ENCODE measurements around the gene RGS4. TPM values are rescaled to one million over a fixed set of nuclear protein-coding genes. Genes with fewer than 3 reads are reported as not detected.

Gene RGS4
- total and polyA plus RNA-seq, 2 experiments from 2014 or later = 0.32 to 0.38 TPM

DNA sequence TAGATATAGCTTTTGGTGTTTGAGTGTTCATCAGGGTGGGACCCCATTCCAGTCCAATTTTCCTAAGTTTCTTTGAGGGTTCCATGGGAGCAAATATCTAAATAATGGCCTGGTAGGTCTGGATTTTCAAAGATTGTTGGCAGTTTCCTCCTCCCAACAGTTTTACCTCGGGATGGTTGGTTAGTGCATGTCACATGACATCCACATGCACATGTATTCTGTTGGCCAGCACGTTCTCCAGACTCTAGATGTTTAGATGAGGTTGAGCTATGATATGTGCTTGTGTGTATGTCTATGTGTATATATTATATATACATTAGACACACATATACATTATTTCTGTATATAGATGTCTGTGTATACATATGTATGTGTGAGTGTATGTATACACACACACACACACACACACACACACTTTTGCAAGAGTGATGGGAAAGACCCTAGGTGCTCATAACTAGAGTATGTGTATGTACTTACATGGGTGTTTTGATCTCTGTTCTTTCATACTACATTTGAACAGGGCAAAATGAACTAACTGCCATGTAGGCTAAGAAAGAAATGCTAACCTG lies 5.6 kb downstream of the RGS4 start (continued):
- TF ChIP-seq, protein P1, sequence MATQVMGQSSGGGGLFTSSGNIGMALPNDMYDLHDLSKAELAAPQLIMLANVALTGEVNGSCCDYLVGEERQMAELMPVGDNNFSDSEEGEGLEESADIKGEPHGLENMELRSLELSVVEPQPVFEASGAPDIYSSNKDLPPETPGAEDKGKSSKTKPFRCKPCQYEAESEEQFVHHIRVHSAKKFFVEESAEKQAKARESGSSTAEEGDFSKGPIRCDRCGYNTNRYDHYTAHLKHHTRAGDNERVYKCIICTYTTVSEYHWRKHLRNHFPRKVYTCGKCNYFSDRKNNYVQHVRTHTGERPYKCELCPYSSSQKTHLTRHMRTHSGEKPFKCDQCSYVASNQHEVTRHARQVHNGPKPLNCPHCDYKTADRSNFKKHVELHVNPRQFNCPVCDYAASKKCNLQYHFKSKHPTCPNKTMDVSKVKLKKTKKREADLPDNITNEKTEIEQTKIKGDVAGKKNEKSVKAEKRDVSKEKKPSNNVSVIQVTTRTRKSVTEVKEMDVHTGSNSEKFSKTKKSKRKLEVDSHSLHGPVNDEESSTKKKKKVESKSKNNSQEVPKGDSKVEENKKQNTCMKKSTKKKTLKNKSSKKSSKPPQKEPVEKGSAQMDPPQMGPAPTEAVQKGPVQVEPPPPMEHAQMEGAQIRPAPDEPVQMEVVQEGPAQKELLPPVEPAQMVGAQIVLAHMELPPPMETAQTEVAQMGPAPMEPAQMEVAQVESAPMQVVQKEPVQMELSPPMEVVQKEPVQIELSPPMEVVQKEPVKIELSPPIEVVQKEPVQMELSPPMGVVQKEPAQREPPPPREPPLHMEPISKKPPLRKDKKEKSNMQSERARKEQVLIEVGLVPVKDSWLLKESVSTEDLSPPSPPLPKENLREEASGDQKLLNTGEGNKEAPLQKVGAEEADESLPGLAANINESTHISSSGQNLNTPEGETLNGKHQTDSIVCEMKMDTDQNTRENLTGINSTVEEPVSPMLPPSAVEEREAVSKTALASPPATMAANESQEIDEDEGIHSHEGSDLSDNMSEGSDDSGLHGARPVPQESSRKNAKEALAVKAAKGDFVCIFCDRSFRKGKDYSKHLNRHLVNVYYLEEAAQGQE (IDR thresholded peaks at IDR 0.05; ENCODE audit: unreplicated experiment) = no peak
- TF ChIP-seq ZNF331 (CRISPR knock-in tag; IDR thresholded peaks at IDR 0.05; ENCODE audit: low read depth) = no peak
- TF ChIP-seq STAT1 (IDR thresholded peaks at IDR 0.05; ENCODE audit: unreplicated experiment) = no peak

DNA sequence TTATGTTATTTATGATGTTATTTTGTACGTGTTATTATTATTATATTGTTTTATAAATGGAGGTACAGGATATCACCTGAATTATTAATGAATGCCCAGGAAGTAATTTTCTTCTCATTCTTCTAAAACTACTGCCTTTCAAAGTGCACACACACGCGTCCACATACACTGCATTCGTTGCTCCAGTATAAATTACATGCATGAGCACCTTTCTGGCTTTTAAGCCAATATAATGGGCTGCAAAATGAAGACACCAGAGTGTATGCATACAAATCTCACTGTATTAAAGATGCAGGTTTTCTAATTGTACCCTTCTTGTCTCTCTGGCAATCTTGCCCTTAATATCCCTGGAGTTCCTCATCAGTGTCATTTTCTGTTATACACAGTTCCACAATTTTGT lies 6.9 kb downstream of the RGS4 start:
- H3K9me2 ChIP-seq (ENCODE audit: insufficient read depth) = no peaks in the 10 kb centered on the region
- H3K4me1 ChIP-seq (ENCODE audit: insufficient read depth) = no peaks in the 10 kb centered on the region; the same call in 1 of the 2 replicates
- no peak for TF ChIP-seq ZNF114 (CRISPR knock-in tag; IDR thresholded peaks at IDR 0.05)
- no peak for TF ChIP-seq EZH2 (IDR thresholded peaks at IDR 0.05; ENCODE audit: low read depth, unreplicated experiment)
- TF ChIP-seq ZNF331 (CRISPR knock-in tag; IDR thresholded peaks at IDR 0.05; ENCODE audit: low read depth) = no peak
- TF ChIP-seq JUNB (IDR thresholded peaks at IDR 0.05; ENCODE audit: unreplicated experiment) = no peak
- TF ChIP-seq, protein P2, sequence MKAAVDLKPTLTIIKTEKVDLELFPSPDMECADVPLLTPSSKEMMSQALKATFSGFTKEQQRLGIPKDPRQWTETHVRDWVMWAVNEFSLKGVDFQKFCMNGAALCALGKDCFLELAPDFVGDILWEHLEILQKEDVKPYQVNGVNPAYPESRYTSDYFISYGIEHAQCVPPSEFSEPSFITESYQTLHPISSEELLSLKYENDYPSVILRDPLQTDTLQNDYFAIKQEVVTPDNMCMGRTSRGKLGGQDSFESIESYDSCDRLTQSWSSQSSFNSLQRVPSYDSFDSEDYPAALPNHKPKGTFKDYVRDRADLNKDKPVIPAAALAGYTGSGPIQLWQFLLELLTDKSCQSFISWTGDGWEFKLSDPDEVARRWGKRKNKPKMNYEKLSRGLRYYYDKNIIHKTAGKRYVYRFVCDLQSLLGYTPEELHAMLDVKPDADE (IDR thresholded peaks at IDR 0.05) = no peak
- TF ChIP-seq, protein P3, sequence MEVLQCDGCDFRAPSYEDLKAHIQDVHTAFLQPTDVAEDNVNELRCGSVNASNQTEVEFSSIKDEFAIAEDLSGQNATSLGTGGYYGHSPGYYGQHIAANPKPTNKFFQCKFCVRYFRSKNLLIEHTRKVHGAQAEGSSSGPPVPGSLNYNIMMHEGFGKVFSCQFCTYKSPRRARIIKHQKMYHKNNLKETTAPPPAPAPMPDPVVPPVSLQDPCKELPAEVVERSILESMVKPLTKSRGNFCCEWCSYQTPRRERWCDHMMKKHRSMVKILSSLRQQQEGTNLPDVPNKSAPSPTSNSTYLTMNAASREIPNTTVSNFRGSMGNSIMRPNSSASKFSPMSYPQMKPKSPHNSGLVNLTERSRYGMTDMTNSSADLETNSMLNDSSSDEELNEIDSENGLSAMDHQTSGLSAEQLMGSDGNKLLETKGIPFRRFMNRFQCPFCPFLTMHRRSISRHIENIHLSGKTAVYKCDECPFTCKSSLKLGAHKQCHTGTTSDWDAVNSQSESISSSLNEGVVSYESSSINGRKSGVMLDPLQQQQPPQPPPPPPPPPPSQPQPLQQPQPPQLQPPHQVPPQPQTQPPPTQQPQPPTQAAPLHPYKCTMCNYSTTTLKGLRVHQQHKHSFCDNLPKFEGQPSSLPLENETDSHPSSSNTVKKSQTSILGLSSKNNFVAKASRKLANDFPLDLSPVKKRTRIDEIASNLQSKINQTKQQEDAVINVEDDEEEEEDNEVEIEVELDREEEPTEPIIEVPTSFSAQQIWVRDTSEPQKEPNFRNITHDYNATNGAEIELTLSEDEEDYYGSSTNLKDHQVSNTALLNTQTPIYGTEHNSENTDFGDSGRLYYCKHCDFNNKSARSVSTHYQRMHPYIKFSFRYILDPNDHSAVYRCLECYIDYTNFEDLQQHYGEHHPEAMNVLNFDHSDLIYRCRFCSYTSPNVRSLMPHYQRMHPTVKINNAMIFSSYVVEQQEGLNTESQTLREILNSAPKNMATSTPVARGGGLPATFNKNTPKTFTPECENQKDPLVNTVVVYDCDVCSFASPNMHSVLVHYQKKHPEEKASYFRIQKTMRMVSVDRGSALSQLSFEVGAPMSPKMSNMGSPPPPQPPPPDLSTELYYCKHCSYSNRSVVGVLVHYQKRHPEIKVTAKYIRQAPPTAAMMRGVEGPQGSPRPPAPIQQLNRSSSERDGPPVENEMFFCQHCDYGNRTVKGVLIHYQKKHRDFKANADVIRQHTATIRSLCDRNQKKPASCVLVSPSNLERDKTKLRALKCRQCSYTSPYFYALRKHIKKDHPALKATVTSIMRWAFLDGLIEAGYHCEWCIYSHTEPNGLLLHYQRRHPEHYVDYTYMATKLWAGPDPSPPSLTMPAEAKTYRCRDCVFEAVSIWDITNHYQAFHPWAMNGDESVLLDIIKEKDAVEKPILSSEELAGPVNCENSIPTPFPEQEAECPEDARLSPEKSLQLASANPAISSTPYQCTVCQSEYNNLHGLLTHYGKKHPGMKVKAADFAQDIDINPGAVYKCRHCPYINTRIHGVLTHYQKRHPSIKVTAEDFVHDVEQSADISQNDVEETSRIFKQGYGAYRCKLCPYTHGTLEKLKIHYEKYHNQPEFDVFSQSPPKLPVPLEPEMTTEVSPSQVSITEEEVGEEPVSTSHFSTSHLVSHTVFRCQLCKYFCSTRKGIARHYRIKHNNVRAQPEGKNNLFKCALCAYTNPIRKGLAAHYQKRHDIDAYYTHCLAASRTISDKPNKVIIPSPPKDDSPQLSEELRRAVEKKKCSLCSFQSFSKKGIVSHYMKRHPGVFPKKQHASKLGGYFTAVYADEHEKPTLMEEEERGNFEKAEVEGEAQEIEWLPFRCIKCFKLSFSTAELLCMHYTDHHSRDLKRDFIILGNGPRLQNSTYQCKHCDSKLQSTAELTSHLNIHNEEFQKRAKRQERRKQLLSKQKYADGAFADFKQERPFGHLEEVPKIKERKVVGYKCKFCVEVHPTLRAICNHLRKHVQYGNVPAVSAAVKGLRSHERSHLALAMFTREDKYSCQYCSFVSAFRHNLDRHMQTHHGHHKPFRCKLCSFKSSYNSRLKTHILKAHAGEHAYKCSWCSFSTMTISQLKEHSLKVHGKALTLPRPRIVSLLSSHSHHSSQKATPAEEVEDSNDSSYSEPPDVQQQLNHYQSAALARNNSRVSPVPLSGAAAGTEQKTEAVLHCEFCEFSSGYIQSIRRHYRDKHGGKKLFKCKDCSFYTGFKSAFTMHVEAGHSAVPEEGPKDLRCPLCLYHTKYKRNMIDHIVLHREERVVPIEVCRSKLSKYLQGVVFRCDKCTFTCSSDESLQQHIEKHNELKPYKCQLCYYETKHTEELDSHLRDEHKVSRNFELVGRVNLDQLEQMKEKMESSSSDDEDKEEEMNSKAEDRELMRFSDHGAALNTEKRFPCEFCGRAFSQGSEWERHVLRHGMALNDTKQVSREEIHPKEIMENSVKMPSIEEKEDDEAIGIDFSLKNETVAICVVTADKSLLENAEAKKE (CRISPR knock-in tag; IDR thresholded peaks at IDR 0.05) = no peak
- TF ChIP-seq, protein P1 (IDR thresholded peaks at IDR 0.05; ENCODE audit: unreplicated experiment) = no peak
- no peak for TF ChIP-seq EZH2phosphoT487 (IDR thresholded peaks at IDR 0.05; ENCODE audit: unreplicated experiment)
- no peaks in the 10 kb centered on the region for H3K27me3 Mint-ChIP-seq (ENCODE audit: insufficient read depth, low read depth, poor library complexity)
- ATAC-seq (no peak), DNase-seq (ENCODE audit: low spot score) (no peak)
- no peaks in the 10 kb centered on the region for H3K79me2 ChIP-seq (replicated peaks; ENCODE audit: insufficient read depth)
- no peak overlapping the region for H3K4me3 ChIP-seq
- no peaks in the 10 kb centered on the region for H3K27me3 ChIP-seq (ENCODE audit: insufficient read depth)
- H3K9me3 Mint-ChIP-seq = no peaks in the 10 kb centered on the region
- H4K20me1 ChIP-seq (replicated peaks; ENCODE audit: insufficient read depth) = no peaks in the 10 kb centered on the region
- no peak overlapping the region for H3K4me2 ChIP-seq
- H3K27ac Mint-ChIP-seq = no peak overlapping the region
- H3K36me3 ChIP-seq (ENCODE audit: insufficient read depth) = no peaks in the 10 kb centered on the region
- no peak overlapping the region for H2AFZ ChIP-seq
- no peak overlapping the region for H3K27ac ChIP-seq (ENCODE audit: low read depth)
- H3K4me1 Mint-ChIP-seq = no peaks in the 10 kb centered on the region
- H3K4me3 Mint-ChIP-seq = no peak overlapping the region
- no peaks in the 10 kb centered on the region for H3K36me3 Mint-ChIP-seq (ENCODE audit: low read depth)
- no peaks in the 10 kb centered on the region for H3F3A ChIP-seq (replicated peaks; ENCODE audit: low read depth)

All from GM23338 (cell line).